HG02610 (cell line): ENCODE measurements around the gene TCFL5.
A peak's percentile ranks its signal among the peaks of the same experiment; 100 is the strongest.

ENCODE experiments used
- ATAC-seq: cut with Tn5 transposase; IDR thresholded peaks from one replicate; pipeline ENCODE4 v1.9.1; 2021; ENCODE audit warnings: mild to moderate bottlenecking, moderate library complexity; ENCODE audit not compliant: unreplicated experiment

TCFL5 gene

GRCh38 chr20:62801284-62802010 lies 60.2 kb downstream of the TCFL5 start:
- no peak for ATAC-seq

DNA sequence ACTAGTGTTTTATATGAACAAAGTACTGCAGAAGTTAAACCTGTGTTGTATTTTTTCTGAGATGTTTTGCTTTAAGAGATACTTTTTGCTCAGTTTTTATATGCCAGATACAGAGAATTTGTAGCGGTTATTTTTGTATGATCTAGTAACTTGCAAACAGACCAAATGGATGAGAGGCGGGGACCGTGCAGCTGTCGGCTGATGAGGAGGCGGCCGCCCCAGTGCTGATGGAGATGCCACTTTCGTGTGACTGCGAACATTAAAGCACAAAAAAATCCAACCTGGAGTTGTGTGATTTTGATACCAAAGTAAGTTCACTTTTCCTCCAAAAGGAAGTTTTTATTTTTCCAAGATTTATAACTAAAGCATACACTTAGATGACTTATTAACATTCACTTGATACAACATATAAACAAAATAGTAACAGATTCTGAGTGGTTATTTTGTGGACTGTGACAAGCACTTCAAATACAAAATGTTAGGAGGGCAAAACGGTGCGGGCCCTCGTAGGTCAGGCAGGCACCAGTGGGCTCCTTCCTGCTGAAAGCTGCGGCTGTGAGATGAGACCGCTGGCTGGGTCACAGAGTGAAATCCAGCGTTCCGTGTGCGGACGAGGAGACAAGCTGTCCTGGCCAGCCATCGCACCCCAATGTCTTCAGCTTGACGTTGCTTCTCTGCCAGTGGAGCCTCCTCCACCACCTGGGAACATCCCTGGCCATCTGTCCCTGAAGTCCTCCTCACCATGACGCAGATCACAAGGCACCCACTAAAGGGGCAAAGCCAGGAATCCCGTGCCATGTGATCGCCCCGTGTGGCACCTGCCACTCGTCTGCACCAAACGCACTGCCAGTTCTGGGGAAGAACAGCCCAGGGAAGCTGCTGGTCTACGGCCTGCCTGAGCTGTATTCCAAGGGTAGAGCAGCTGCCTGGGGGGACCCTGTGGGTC lies 61.0 kb downstream of the TCFL5 start:
- no peak for ATAC-seq

GRCh38 chr20:62799873-62800272 lies 61.7 kb downstream of the TCFL5 start:
- no peak for ATAC-seq

- no peak for ATAC-seq
These were observed 62.2 kb downstream of the TCFL5 start for GRCh38 chr20:62799459-62799858.

GRCh38 chr20:62799036-62799435 lies 62.6 kb downstream of the TCFL5 start:
- no peak for ATAC-seq

GRCh38 chr20:62797671-62798532 lies 63.7 kb downstream of the TCFL5 start:
- no peak for ATAC-seq

DNA sequence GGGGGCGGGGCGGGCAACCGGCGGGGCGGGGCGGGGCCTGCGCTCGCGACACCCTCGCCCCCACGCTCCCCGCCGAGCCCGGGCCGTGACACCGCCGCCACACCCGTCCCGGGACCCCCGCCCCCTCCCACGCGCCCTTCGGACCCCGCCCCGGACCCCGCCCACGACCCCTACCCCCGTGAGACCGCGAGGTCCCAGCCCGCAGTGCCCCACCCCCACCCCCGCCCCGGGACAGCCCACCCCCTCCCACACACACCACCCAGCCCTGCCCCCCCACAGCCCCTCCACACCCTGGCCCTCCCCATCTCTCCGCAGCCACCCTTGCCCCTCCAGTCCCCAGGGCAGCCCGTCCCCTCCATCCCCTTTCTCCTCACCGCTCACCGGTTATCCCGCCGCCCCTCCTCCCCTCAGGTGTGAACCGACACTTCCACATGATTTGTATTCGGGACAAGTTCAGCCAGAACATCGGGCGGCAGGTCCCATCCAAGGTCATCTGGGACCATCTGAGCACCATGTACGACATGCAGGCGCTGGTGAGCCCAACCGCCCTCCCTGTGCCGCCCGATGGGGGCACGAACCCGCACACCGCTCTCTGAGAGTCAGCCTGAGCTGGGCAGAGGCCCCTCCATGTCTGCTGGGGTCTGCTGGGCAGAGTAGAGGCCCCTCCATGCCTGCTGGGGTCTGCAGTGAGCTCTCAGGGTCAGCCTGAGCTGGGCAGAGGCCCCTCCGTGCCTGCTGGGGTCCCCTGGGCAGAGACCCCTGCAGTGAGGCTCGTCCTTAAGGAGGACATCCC lies 64.7 kb downstream of the TCFL5 start:
- no peak for ATAC-seq

- ATAC-seq = no peak
These were observed 66.4 kb downstream of the TCFL5 start for GRCh38 chr20:62795023-62795761.

DNA sequence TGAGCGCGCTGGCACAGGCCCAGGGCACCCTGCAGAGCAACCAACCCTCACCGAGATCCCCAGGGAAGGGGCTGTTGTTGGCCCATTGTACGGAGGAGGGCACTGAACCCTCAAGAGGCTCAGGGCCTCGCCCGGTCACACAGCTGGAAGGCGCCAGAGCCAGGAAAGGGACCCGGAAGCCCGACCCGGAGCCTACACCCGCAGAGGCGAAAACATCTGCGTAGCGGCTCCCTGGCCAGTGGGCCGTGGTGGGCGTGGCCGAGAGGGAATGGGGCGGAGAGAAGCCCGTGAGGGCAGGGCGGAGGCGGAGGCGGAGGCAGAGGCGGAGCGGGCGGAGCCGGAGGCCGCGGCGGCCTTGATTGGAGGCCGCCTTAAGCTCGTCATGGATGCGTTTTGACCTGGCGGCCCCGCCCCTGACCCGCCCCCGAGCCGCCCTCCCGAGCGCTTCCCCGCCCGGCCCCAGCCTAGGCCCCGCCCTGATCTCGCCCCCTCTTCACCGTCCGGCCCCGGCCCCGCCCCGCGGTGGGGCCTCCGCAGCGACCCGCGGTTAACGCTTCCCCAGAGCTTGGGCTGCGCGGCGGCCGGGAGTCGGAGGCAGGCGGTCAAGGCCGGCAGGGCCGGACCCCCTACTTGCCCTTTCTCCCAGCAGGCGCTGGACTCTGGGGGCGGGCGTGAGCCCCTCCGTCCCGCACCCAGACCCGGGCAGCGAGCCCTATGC lies 67.5 kb downstream of the TCFL5 start:
- peak; percentile 75 for ATAC-seq

GRCh38 chr20:62793757-62794006 lies 67.9 kb downstream of the TCFL5 start:
- ATAC-seq = no peak

- no peak for ATAC-seq
These were observed 68.5 kb downstream of the TCFL5 start for GRCh38 chr20:62792940-62793756.

GRCh38 chr20:62792182-62792939 lies 69.3 kb downstream of the TCFL5 start:
- ATAC-seq = no peak

- ATAC-seq = no peak
These were observed 70.1 kb downstream of the TCFL5 start for GRCh38 chr20:62791301-62792181.
